Smooth muscle cell (in vitro differentiated cells): ENCODE measurements around the gene AK8. TPM values are rescaled to one million over a fixed set of nuclear protein-coding genes. Genes with fewer than 3 reads are reported as not detected.

Source experiments
- DNase-seq: peaks from one replicate; lab custom pipeline; 2025; ENCODE audit not compliant: unreplicated experiment; lab: John Stamatoyannopoulos, UW
- H2AFZ ChIP-seq: fragments of 200-600 bp; sonication (generic); 2 replicates; pipeline ENCODE4 v1.6.0; 2016; ENCODE audit warnings: antibody characterized with exemption, low read depth, mild to moderate bottlenecking
- H3F3A ChIP-seq: fragments of 200-600 bp; sonication (generic); 2 replicates; pipeline ENCODE4 v1.6.0; 2017; ENCODE audit warnings: antibody characterized with exemption, low read depth
- H3K27ac ChIP-seq: fragments of 200-600 bp; sonication (generic); 2 replicates; pipeline ENCODE4 v1.5.1; 2016; ENCODE audit warnings: low read depth, mild to moderate bottlenecking
- H3K27me3 ChIP-seq: fragments of 200-600 bp; sonication (generic); 2 replicates; pipeline ENCODE4 v1.6.1; 2016; ENCODE audit warnings: low read depth, mild to moderate bottlenecking
- H3K36me3 ChIP-seq: fragments of 200-600 bp; sonication (generic); 2 replicates; pipeline ENCODE4 v1.5.1; 2016; ENCODE audit warnings: low read depth
- H3K4me1 ChIP-seq: fragments of 200-600 bp; sonication (generic); 2 replicates; pipeline ENCODE4 v1.5.1; 2016; ENCODE audit warnings: low read depth
- H3K4me2 ChIP-seq: fragments of 200-600 bp; sonication (generic); 2 replicates; pipeline ENCODE4 v1.6.0; 2016; ENCODE audit warnings: mild to moderate bottlenecking
- H3K4me3 ChIP-seq: fragments of 200-600 bp; sonication (generic); 2 replicates; pipeline ENCODE4 v1.5.1; 2016; ENCODE audit warnings: mild to moderate bottlenecking
- H3K79me2 ChIP-seq: fragments of 200-600 bp; sonication (generic); 2 replicates; pipeline ENCODE4 v1.6.0; 2016; ENCODE audit warnings: low read depth, mild to moderate bottlenecking
- H3K9ac ChIP-seq: fragments of 200-600 bp; sonication (generic); 2 replicates; pipeline ENCODE4 v1.6.0; 2016; ENCODE audit warnings: low read depth
- H3K9me3 ChIP-seq: fragments of 200-600 bp; sonication (generic); replicated peaks from 2 replicates; pipeline ENCODE4 v1.5.1; 2016; ENCODE audit warnings: low read depth
- H4K20me1 ChIP-seq: fragments of 200-600 bp; sonication (generic); 2 replicates; pipeline ENCODE4 v1.6.0; 2016; ENCODE audit warnings: low read depth
- WGBS: methylation state at CpG from one replicate; pipeline ENCODE4 v1.1.7; 2016; ENCODE audit warnings: low lambda C conversion rate; 5-methylcytosine and 5-hydroxymethylcytosine counted together
- polyA plus RNA-seq: library from polyadenylated mRNA; unstranded; fragments of >200 nt; fragmentation: Nextera tagmentation; extraction: Ambion mirVana; gene quantifications from 2 replicates; pipeline ENCODE4 v1.2.1, GENCODE V29; 2016
- total RNA-seq: library from RNA; depleted of rRNA; stranded (reverse); fragments of >200 nt; gene quantifications from 2 replicates; pipeline ENCODE4 v1.2.3, GENCODE V29; 2014
- TF ChIP-seq, protein P1 (sequence below): fragments of 200-600 bp; sonication (generic); IDR thresholded peaks from 2 replicates; pipeline ENCODE4 v1.5.1; 2017; ENCODE audit warnings: borderline replicate concordance, mild to moderate bottlenecking, antibody characterized with exemption; ENCODE audit not compliant: insufficient read depth, poor library complexity, severe bottlenecking

Gene AK8
- total and polyA plus RNA-seq, 2 experiments from 2014 or later, result 0.67 to 1.4 TPM

DNA sequence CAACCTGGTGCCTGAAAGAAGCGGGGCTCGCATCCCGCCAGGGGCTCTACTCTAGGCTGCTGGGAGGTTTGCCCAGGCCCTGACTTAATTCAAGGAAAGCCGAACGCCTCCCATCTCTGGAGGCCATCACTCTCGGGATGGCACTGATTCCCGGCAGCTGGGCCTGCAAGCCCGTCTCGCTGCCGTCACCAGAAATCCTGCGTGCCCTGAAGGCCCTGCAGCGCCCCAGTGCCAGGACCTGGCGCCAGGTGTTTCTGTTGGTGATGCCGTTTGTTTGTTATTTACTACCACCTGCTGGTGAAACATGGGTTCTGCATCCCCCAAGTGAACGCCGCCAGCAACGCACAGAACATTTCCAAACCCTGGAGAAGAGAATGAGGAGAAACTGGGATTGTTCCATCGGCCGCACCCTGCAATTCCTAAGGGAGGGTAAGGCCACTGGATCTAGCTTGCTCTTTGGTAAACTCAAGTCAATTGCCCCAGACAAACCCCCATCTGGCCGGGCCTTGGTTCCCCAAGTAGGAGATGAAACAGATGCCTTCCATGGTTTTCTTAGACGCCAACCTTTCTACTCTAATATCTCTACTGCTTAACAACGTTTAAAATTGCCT, 77.9 kb downstream of the AK8 start:
- H3K4me1 ChIP-seq, result no peaks in the 10 kb centered on the region
- no peaks in the 10 kb centered on the region for H3K9me3 ChIP-seq
- no peak overlapping the region for H3K27ac ChIP-seq
- TF ChIP-seq, protein P1, sequence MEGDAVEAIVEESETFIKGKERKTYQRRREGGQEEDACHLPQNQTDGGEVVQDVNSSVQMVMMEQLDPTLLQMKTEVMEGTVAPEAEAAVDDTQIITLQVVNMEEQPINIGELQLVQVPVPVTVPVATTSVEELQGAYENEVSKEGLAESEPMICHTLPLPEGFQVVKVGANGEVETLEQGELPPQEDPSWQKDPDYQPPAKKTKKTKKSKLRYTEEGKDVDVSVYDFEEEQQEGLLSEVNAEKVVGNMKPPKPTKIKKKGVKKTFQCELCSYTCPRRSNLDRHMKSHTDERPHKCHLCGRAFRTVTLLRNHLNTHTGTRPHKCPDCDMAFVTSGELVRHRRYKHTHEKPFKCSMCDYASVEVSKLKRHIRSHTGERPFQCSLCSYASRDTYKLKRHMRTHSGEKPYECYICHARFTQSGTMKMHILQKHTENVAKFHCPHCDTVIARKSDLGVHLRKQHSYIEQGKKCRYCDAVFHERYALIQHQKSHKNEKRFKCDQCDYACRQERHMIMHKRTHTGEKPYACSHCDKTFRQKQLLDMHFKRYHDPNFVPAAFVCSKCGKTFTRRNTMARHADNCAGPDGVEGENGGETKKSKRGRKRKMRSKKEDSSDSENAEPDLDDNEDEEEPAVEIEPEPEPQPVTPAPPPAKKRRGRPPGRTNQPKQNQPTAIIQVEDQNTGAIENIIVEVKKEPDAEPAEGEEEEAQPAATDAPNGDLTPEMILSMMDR, result peak; percentile 90
- H3K79me2 ChIP-seq, result no peaks in the 10 kb centered on the region
- H3K9ac ChIP-seq, result no peak overlapping the region
- H3K4me2 ChIP-seq, result peak overlapping the region; percentile 73
- WGBS, result 26% methylated on average over 22 of the region's 22 CpGs
- peaks cover 5% of the 10 kb centered on the region for H3K27me3 ChIP-seq
- DNase-seq, result peak; percentile 11
- no peak overlapping the region for H3K4me3 ChIP-seq
- H2AFZ ChIP-seq, result no peak overlapping the region
- no peaks in the 10 kb centered on the region for H3K36me3 ChIP-seq
- H3F3A ChIP-seq, result no peaks in the 10 kb centered on the region
- no peaks in the 10 kb centered on the region for H4K20me1 ChIP-seq

DNA sequence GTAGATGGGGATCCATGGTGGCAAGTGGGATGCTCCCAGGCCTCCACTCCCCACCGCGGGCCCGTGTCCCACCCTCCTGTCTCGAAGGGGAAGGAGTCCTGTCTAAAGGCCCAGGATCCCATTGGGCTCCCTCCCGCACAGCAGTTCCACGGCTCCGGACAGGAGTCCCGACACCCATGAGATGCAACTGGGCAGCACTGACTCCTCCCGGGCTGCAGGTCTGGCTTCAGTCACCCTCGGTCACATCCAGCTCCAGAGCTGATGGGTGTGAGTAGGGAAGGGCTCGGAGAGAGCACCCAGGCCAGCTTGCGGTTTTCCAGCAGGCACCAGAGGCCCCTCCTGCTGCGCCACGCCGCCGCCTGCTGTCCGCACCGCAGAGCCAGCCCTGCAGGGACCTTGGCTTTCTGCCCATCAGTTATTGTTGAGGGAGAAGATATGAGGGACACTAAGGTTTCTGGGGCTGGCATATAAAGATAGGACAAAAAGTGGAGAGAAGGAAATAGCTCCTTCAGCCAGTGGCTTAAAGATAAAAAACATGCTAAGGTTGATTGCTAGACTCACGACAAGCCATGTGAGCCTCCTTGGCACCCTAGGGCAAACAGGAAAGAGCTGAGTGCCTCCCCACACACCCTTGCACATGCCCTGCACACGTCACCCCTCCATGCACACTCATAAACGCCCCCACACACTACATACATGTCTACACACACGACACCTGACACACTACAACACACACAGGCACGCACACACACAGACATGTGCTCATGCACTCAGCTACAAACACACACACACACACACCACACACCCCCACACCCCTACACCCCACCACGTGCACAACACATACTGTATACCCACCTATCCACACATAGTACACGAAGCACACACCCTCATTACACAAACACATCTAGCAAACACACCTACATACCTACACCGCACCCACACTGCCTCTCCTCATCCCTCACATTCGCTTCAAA, 79.0 kb downstream of the AK8 start:
- Histone ChIP-seq H4K20me1 (no peaks in the 10 kb centered on the region), H2AFZ (no peak overlapping the region), H3F3A (no peaks in the 10 kb centered on the region), H3K27me3 (peaks cover 7% of the 10 kb centered on the region), H3K27ac (no peak overlapping the region), H3K36me3 (no peaks in the 10 kb centered on the region), H3K4me1 (no peaks in the 10 kb centered on the region), H3K4me2 (no peak overlapping the region), H3K79me2 (no peaks in the 10 kb centered on the region), H3K9ac (no peak overlapping the region), H3K9me3 (no peaks in the 10 kb centered on the region), H3K4me3 (no peak overlapping the region)
- no peak for DNase-seq
- TF ChIP-seq, protein P1, result no peak
- 79% methylated on average over 27 of the region's 27 CpGs for WGBS

DNA sequence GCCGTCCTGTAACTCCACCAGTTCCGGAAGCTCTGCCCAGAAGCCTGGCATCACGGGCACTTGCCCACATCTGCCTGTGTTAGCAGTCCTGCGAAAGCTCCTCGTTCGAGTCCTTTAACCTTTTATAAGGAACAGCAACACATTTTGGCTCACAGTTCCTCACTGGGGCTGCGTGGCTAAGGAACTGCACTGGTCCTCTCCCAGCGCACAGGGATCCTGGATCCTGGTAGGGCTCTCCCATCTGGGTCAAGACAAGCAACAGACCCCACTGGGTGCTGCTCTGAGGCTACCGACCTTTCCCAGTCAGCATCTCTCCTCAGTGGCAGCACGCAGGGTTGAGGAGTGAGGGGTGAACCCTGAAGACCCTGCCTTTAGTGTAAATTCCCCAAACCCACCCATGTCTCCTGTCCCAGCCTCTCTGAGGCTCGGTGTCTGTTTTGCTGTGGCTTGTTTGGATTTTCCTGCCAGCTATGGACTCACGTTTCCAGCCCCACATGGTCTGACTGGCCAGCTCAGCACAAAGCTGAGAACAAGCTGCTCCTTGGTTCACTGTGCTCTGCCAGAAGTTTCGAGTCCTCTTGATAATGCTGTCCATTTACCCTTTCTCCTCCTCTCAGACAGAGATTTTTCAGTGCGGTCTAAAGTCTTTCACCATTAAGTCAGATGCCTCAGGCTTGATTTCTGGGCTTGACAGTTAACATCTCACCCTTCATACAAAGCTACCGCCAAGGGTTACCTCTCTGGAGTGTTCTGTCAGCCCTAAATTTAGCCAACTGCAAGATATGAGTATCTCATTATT, 80.0 kb downstream of the AK8 start:
- H3K4me2 ChIP-seq, result no peak overlapping the region
- H4K20me1 ChIP-seq, result no peaks in the 10 kb centered on the region
- H3K79me2 ChIP-seq, result no peaks in the 10 kb centered on the region
- H3K27ac ChIP-seq, result no peak overlapping the region
- TF ChIP-seq, protein P1, result no peak
- no peak overlapping the region for H3K4me3 ChIP-seq
- H3F3A ChIP-seq, result no peaks in the 10 kb centered on the region
- no peaks in the 10 kb centered on the region for H3K9me3 ChIP-seq
- peaks cover 16% of the 10 kb centered on the region for H3K27me3 ChIP-seq
- DNase-seq, result no peak
- no peak overlapping the region for H3K9ac ChIP-seq
- no peaks in the 10 kb centered on the region for H3K4me1 ChIP-seq
- no peak overlapping the region for H2AFZ ChIP-seq
- WGBS, result 82% methylated on average over 15 of the region's 15 CpGs
- no peaks in the 10 kb centered on the region for H3K36me3 ChIP-seq
